Large intestine (tissue), 3 donors: ENCODE results near the gene AKAP1. TPM values are rescaled to one million over a fixed set of nuclear protein-coding genes. Genes with fewer than 3 reads are reported as not detected.

Experiments used
- DNase-seq, 2 donors: peaks; one replicate each; pipeline versions ENCODE4 v3.0.0 to v3.0.0-alpha.2; 2013
- H3K27ac ChIP-seq: one replicate; pipeline ENCODE4 v1.5.1; 2013; ENCODE audit warnings: low read length
- H3K27me3 ChIP-seq: 2 replicates; pipeline ENCODE4 v1.6.1; 2013; ENCODE audit warnings: low read length; ENCODE audit not compliant: control insufficient read depth, insufficient read depth
- H3K36me3 ChIP-seq: 2 replicates; pipeline ENCODE4 v1.6.1; 2013; ENCODE audit warnings: low read length; ENCODE audit not compliant: control insufficient read depth, insufficient read depth
- H3K4me1 ChIP-seq: one replicate; pipeline ENCODE4 v1.6.1; 2013; ENCODE audit warnings: low read length; ENCODE audit not compliant: control insufficient read depth, insufficient read depth
- H3K4me3 ChIP-seq: one replicate; pipeline ENCODE4 v1.5.1; 2013; ENCODE audit warnings: low read length
- H3K9me3 ChIP-seq: one replicate; pipeline ENCODE4 v1.6.1; 2013; ENCODE audit warnings: mild to moderate bottlenecking, low read depth, low read length, moderate library complexity; ENCODE audit not compliant: control insufficient read depth
- WGBS: methylation state at CpG from one replicate; pipeline ENCODE4 v1.1.5; 2013; ENCODE audit warnings: low lambda C conversion rate; ENCODE audit not compliant: insufficient coverage; 5-methylcytosine and 5-hydroxymethylcytosine counted together
- polyA plus RNA-seq: library from polyadenylated mRNA; unstranded; fragments of 120-200 nt; gene quantifications from one replicate; pipeline ENCODE4 v1.2.1, GENCODE V29; 2013

AKAP1 gene
- polyA plus RNA-seq, 1 donor: 78.8 TPM

DNA sequence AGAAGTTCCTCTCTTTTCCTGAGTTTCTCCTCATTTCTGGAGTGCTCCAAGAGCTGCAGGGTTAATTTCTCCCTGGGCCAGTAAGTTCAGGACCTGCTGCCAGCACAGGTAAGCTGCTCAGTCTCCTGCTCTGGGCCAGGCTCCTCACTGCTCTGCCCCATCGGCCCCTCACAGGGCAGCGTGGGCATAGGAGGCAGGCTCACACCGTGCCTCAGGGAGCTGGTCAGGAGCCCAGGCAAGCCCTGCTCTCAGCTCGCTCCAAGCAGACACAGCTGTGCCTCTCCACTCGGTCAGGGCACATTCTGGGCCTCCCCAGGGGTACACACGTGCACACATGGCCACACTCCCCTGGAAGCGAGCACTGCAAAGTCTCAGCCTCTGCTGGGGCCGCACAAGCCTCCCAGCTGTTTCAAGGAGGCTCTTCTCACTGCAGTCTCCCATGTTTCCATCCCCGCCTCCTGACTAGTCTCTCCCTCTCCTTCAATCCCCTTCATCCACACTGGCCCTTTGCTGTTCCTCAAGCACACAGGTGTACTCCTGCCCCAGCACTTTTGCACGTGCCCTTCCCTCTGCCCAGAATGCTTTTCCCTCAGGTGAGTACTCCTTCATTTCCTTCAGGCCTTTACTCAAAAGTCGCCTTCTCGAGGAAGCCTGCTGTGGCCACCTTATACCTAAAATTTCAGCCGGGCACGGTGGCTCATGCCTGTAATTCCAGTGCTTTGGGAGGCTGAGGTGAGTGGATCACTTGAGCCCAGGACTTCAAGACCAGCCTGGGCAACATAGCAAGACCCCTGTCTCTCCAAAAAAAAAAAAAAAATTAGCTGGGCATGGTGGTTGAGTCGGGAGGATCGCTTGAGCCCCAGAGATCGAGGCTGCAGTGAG is 53.2 kb downstream of the AKAP1 start:
- no peak overlapping the region for H3K27ac ChIP-seq
- H3K4me1 ChIP-seq: no peaks in the 10 kb centered on the region
- H3K9me3 ChIP-seq: no peaks in the 10 kb centered on the region
- WGBS: no CpG with 5 or more reads among the region's 17 CpGs
- H3K36me3 ChIP-seq: no peaks in the 10 kb centered on the region
- H3K27me3 ChIP-seq: no peaks in the 10 kb centered on the region
- DNase-seq: no peak
- H3K4me3 ChIP-seq: no peak overlapping the region

DNA sequence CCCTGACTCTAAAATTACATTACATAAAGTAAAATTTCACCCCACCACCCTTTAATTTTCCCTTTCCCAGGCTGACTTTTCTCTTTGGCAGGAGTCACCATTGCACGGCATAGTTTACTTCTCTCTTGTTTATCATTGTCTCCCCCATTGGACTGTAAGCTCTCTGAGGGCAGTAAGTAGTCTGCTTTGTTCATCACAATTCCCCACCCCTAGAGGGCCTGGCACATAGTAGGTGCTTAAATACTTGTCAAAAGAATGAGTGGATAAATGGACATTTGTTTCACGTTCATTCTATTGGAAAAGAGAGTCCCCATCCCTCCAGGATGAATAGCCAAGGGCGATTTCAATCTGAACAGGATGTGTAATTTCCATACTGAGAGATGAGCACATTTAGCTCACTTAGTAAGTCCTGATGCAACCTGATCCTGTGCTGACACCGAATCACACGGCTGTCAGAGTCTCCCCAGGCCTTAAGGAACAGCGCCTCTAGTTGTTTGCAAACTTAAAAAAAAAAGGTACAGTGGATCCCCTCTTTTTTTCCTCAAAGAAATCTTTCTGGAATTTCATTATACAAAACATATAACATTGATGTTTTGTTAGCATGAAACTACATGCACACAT is 54.0 kb downstream of the AKAP1 start:
- no peaks in the 10 kb centered on the region for H3K27me3 ChIP-seq
- no peaks in the 10 kb centered on the region for H3K9me3 ChIP-seq
- no peaks in the 10 kb centered on the region for H3K36me3 ChIP-seq
- no peak overlapping the region for H3K4me3 ChIP-seq
- H3K4me1 ChIP-seq: no peaks in the 10 kb centered on the region
- H3K27ac ChIP-seq: no peak overlapping the region
- DNase-seq: no peak
- WGBS: 100% methylated on average over 1 of the region's 6 CpGs

DNA sequence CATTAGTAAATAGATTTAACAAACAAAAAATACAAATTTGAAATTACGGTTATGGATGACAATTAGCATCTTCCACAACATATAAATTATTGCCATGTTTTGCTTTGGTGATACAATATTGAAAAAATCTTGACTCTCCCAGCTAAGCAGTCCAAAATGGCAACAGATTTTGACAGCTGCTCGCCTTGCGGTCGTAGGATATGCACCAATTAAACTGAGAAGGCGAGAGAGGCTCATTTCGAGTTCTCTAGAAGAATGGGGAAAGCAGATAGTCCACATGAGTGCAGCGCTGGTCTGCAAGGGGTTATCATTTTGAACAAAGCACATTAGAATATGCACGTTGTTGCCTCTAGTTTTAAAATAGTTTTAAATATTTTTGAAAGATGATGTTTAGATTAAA is 55.3 kb downstream of the AKAP1 start:
- no peak for DNase-seq
- H3K4me1 ChIP-seq: no peaks in the 10 kb centered on the region
- no peaks in the 10 kb centered on the region for H3K9me3 ChIP-seq
- 67% methylated on average over 3 of the region's 8 CpGs for WGBS
- no peak overlapping the region for H3K27ac ChIP-seq
- H3K4me3 ChIP-seq: no peak overlapping the region
- no peaks in the 10 kb centered on the region for H3K27me3 ChIP-seq
- H3K36me3 ChIP-seq: no peaks in the 10 kb centered on the region

DNA sequence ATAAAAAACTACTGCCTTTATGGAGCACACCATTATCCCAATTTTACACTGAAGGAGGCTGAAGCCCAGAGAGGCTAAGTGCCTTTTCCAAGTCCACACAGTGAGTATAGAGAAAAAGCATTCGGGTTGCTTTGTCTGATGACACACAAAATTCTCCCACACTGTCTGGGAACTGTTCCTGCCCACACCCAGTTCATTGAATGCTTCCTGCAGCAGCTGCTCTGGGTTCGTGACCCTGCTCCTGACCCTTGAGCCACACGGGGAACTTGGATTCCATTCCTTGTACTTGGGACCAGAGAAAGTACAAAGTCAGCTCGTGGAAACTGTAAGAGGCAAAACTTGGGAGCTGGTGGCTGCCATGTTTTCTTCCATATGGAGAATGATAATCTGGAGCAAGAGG is 57.9 kb downstream of the AKAP1 start:
- H3K36me3 ChIP-seq: no peaks in the 10 kb centered on the region
- peak in 1 of 2 donors; percentile 37 for DNase-seq
- H3K27ac ChIP-seq: no peak overlapping the region
- no peaks in the 10 kb centered on the region for H3K4me1 ChIP-seq
- no peaks in the 10 kb centered on the region for H3K9me3 ChIP-seq
- WGBS: no CpG with 5 or more reads among the region's 4 CpGs
- H3K4me3 ChIP-seq: no peak overlapping the region
- no peaks in the 10 kb centered on the region for H3K27me3 ChIP-seq

DNA sequence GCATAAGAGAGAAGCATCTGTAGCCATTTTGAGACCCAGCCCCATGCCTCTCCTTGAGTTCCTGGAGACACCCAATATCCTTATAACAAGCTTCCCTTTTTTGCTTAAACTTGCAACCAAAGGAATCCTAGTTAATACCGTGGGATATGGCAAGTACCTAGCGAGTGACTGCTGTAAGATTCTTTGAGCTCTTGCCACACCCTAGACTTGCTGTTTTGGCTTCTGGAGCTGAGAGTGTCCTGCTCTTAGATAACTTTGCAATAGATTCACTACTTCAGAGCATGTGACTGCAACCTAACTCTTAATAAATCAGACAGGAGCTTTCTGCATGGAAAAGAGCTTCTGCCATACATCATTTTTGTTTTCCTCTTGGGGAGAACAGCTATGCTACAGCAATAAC is 58.3 kb downstream of the AKAP1 start:
- no peak for DNase-seq
- Histone ChIP-seq H3K4me1 (no peaks in the 10 kb centered on the region), H3K36me3 (no peaks in the 10 kb centered on the region), H3K27me3 (no peaks in the 10 kb centered on the region), H3K27ac (no peak overlapping the region), H3K4me3 (no peak overlapping the region), H3K9me3 (no peaks in the 10 kb centered on the region)
- 86% methylated on average over 1 of the region's 2 CpGs for WGBS

DNA sequence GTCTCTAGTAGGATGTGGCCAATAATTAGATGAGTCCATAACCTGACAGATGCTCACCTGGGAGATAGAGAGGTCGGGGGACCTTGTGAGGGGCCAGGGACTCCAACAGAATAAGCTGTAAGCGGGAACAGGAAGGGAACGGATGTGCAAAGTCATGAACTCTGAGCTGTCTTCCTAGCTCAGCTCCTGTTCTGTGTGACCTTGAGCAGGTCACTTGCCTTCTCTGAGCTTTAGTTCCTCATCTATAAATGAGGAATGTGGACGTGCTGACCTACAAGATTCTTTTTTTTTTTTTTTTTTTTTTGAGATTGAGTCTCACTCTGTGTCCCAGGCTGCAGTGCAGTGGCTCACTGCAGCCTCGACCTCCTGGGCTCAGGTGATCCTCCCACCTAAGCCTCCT is 58.9 kb downstream of the AKAP1 start:
- H3K4me3 ChIP-seq: no peak overlapping the region
- no peaks in the 10 kb centered on the region for H3K4me1 ChIP-seq
- no peaks in the 10 kb centered on the region for H3K9me3 ChIP-seq
- H3K27ac ChIP-seq: no peak overlapping the region
- H3K36me3 ChIP-seq: no peaks in the 10 kb centered on the region
- H3K27me3 ChIP-seq: no peaks in the 10 kb centered on the region
- DNase-seq: no peak
- WGBS: 80% methylated on average over 1 of the region's 5 CpGs

DNA sequence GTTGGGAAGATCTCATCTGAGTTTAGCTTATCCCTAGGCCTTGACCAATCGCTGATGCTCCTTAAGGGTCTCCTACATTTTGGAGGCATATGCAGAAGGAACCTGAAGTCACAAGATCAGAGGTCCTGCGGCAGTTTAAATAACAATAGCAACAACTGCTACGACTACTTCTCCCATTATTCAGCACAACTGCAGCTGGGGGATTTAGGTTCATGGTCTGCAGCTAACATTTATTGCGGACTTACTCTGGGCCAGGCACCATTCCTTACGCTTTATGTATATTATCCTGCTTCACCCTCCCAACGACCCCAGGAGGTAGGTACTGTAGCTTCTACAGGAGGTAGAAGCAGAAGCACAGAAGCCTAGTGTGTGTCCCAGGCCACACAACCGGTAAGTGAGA is 59.5 kb downstream of the AKAP1 start:
- no peaks in the 10 kb centered on the region for H3K9me3 ChIP-seq
- no peaks in the 10 kb centered on the region for H3K4me1 ChIP-seq
- H3K27me3 ChIP-seq: no peaks in the 10 kb centered on the region
- no CpG with 5 or more reads among the region's 7 CpGs for WGBS
- DNase-seq: no peak
- H3K36me3 ChIP-seq: no peaks in the 10 kb centered on the region
- no peak overlapping the region for H3K4me3 ChIP-seq
- H3K27ac ChIP-seq: no peak overlapping the region

DNA sequence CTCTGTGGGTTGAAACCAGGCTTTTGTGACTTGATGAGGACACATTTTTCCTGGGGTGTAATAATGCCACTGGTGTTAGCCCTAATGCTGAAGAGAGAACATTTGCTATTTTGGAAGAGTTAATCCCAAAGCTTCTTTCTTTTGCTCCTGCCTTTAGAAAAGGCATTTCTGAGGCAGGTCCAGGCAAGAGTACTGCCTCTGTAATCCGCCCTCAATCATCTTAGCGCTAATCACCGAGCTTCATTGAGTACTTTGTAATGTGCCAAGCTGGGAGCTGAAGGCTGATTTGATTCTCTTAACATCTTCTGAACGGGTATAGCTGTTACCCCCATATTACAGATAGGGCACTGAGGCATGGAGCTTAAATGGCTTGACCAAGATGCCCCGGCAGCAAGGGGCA is 60.3 kb downstream of the AKAP1 start:
- DNase-seq: no peak

DNA sequence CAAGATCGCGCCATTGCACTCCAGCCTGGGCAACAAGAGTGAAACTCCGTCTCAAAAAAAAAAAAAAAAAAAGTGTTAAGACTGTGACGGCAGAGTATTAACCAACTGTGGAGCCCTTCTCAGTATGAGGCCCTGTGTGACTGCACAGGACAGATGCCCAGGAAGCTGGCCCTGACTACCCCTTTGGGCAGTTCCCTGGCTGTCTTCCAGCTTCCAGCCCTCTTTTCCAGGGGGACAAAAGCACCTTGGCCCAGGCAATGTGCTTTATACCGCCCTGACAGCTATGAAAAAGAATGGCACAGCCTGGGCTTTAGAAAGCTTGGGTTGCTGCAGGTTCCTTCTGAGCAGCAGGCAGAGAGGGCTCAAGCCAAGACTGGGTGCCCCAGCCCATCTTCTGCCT is 61.2 kb downstream of the AKAP1 start:
- H3K9me3 ChIP-seq: no peaks in the 10 kb centered on the region
- no peaks in the 10 kb centered on the region for H3K27me3 ChIP-seq
- no peaks in the 10 kb centered on the region for H3K36me3 ChIP-seq
- WGBS: no CpG with 5 or more reads among the region's 5 CpGs
- no peak for DNase-seq
- H3K27ac ChIP-seq: no peak overlapping the region
- no peak overlapping the region for H3K4me3 ChIP-seq
- no peaks in the 10 kb centered on the region for H3K4me1 ChIP-seq

More for the DNA sequence above, 60.3 kb downstream of the AKAP1 start:
- Histone ChIP-seq H3K36me3 (no peaks in the 10 kb centered on the region), H3K4me3 (no peak overlapping the region), H3K9me3 (no peaks in the 10 kb centered on the region), H3K27ac (no peak overlapping the region), H3K27me3 (no peaks in the 10 kb centered on the region), H3K4me1 (no peaks in the 10 kb centered on the region)
- WGBS: no CpG with 5 or more reads among the region's 5 CpGs

DNA sequence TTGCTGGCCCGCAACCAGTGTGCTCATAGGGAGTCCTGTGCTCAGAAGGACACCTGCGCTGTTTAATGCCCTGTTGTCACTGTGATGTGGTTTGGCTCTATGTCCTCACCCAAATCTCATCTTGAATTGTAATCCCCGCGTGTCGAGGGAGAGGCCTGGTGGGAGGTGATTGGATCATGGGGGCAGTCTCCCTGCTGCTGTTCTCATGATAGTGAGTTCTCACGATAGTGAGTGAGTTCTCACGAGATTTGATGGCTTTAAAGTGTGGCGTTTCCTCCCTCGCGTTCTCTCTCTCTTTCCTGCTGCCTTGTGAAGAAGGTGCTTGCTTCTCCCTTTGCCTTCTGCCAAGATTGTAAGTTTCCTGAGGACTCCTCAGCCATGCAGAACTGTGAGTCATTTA is 66.8 kb downstream of the AKAP1 start:
- Histone ChIP-seq H3K9me3 (no peaks in the 10 kb centered on the region), H3K27ac (no peak overlapping the region), H3K4me1 (no peaks in the 10 kb centered on the region), H3K36me3 (no peaks in the 10 kb centered on the region), H3K4me3 (no peak overlapping the region), H3K27me3 (no peaks in the 10 kb centered on the region)
- no peak for DNase-seq
- WGBS: no CpG with 5 or more reads among the region's 10 CpGs
